Transverse colon (tissue), 4 donors: Measurements from ENCODE around the gene SLC38A3. TPM values are rescaled to one million over a fixed set of nuclear protein-coding genes. Genes with fewer than 3 reads are reported as not detected.

Source experiments
- DNase-seq: peaks from one replicate; pipeline ENCODE4 v3.0.0-alpha.2; 2019
- H3K27ac ChIP-seq, 4 donors: fragments of 200-600 bp; sonication (generic); 2 replicates each; pipeline ENCODE4 v1.5.1; 2016 to 2018; ENCODE audit warnings: inconsistent platforms in 4 of 4
- H3K27me3 ChIP-seq: fragments of 200-600 bp; sonication (generic); 2 replicates; pipeline ENCODE4 v1.5.1; 2017; ENCODE audit warnings: inconsistent platforms
- H3K36me3 ChIP-seq, 4 donors: fragments of 200-600 bp; sonication (generic); 2 replicates each; pipeline ENCODE4 v1.5.1; 2017 to 2019; ENCODE audit warnings: inconsistent platforms in 4 of 4
- H3K4me1 ChIP-seq, 4 donors: fragments of 200-600 bp; sonication (generic); 2 replicates each; pipeline ENCODE4 v1.5.1; 2017 to 2020; ENCODE audit warnings: inconsistent platforms in 4 of 4
- H3K4me3 ChIP-seq, 4 donors: fragments of 200-600 bp; sonication (generic); 1 replicate in 1 of 4; 2 replicates in 3 of 4; pipeline versions ENCODE4 v1.5.1 to v1.6.1; 2017 to 2019; ENCODE audit warnings: inconsistent platforms in 4 of 4
- H3K9me3 ChIP-seq, 2 donors: fragments of 200-600 bp; sonication (generic); 2 replicates each; pipeline ENCODE4 v1.5.1; 2017 to 2019; ENCODE audit warnings: inconsistent platforms in 2 of 2
- EP300 ChIP-seq: sonication (generic); formaldehyde crosslinking; IDR thresholded peaks from one replicate; pipeline ENCODE4 v1.6.1; 2017; ENCODE audit warnings: antibody characterized with exemption, low read depth
- POLR2A ChIP-seq: fragments of 450-650 bp; IDR thresholded peaks from one replicate; pipeline ENCODE4 v1.6.1; 2016; ENCODE audit warnings: antibody characterized with exemption, mild to moderate bottlenecking, moderate library complexity
- POLR2AphosphoS5 ChIP-seq, 3 donors: sonication (generic); formaldehyde crosslinking; IDR thresholded peaks; one replicate each; pipeline ENCODE4 v1.6.1; 2016; ENCODE audit warnings: antibody characterized with exemption in 3 of 3
- WGBS, 2 donors: methylation state at CpG; one replicate each; pipeline ENCODE4 v1.1.5; 2018; ENCODE audit warnings: low coverage in 1 of 2; 5-methylcytosine and 5-hydroxymethylcytosine counted together
- in situ Hi-C, 4 donors: fragments of 200-750 bp; cut with MboI; loops; one replicate each; pipeline versions ENCODE4 v1.15.0 to v1.15.1; 2017; ENCODE audit warnings: low sequenced_read_pairs in 3 of 4, low pct_ligation_motif_present in 1 of 4, low pct_unique_long_range_greater_than_20kb in 1 of 4
- intact Hi-C: fragments of 100-400 bp; cut with DNase I; formaldehyde crosslinking; loops from one replicate; pipeline ENCODE4 v1.15.1; 2023; ENCODE audit warnings: low total_unique reads
- total RNA-seq, 4 donors: library from RNA; depleted of rRNA; stranded (reverse); fragments of >200 nt; gene quantifications; one replicate each; pipeline ENCODE4 v1.1.0, GENCODE V29; 2016
- TF ChIP-seq, protein P1 (sequence below), 5 experiments: fragments of 200-600 bp in 3 of 5; fragments of 450-650 bp in 2 of 5; sonication (generic) in 3 of 5; IDR thresholded peaks; 1 replicate in 2 of 5; 2 replicates in 3 of 5; pipeline ENCODE4 v1.5.1; 2016 to 2017; ENCODE audit warnings: antibody characterized with exemption in 5 of 5, inconsistent platforms in 3 of 5, mild to moderate bottlenecking in 2 of 5, moderate library complexity in 1 of 5

Gene SLC38A3
- total RNA-seq, 4 donors from 2014 or later, result not detected

- in situ Hi-C loops, result loop anchor here in 3 of 4 donors (5.0 to 10.0 kb wide), 3 partner anchors 33 to 78 kb away; no protein-coding TSS in a partner anchor
- Histone ChIP-seq H3K27me3 (peaks cover 56% of the 10 kb centered on the region), H3K36me3 (no peaks in the 10 kb centered on the region), H3K9me3 (no peaks in the 10 kb centered on the region), H3K27ac (no peak overlapping the region), H3K4me1 (peaks cover 0 to 20% (median 15%) of the 10 kb centered on the region in 4 donors), H3K4me3 (peak overlapping the region in 1 of 4 donors; percentile 2)
- peak; percentile 74 for DNase-seq
- 13% methylated on average over 67 of the region's 70 CpGs; no CpG with 5 or more reads in 1 of the 2 donors for WGBS, 2 donors
- TF ChIP-seq, protein P1, sequence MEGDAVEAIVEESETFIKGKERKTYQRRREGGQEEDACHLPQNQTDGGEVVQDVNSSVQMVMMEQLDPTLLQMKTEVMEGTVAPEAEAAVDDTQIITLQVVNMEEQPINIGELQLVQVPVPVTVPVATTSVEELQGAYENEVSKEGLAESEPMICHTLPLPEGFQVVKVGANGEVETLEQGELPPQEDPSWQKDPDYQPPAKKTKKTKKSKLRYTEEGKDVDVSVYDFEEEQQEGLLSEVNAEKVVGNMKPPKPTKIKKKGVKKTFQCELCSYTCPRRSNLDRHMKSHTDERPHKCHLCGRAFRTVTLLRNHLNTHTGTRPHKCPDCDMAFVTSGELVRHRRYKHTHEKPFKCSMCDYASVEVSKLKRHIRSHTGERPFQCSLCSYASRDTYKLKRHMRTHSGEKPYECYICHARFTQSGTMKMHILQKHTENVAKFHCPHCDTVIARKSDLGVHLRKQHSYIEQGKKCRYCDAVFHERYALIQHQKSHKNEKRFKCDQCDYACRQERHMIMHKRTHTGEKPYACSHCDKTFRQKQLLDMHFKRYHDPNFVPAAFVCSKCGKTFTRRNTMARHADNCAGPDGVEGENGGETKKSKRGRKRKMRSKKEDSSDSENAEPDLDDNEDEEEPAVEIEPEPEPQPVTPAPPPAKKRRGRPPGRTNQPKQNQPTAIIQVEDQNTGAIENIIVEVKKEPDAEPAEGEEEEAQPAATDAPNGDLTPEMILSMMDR (IDR thresholded peaks at IDR 0.05), result peak; percentile 58 to 80 (median 71)
- no peak for TF ChIP-seq EP300
- intact Hi-C loops, result loop anchor here (2.0 to 5.0 kb wide), 2 partner anchors 30 to 78 kb away; no protein-coding TSS in a partner anchor
These were observed 10.8 kb upstream of the SLC38A3 start for GRCh38 chr3:50194128-50194902.

GRCh38 chr3:50194903-50195500, 10.1 kb upstream of the SLC38A3 start:
- Histone ChIP-seq H3K36me3 (no peaks in the 10 kb centered on the region), H3K27me3 (peaks cover 63% of the 10 kb centered on the region), H3K4me3 (peak overlapping the region in 1 of 4 donors; percentile 2), H3K9me3 (no peaks in the 10 kb centered on the region), H3K4me1 (peaks cover 0 to 20% (median 15%) of the 10 kb centered on the region in 4 donors), H3K27ac (no peak overlapping the region)
- intact Hi-C loops (loop anchor here (2.0 to 5.0 kb wide), 2 partner anchors 30 to 77 kb away; no protein-coding TSS in a partner anchor), in situ Hi-C loops (loop anchor here in 3 of 4 donors (5.0 to 10.0 kb wide), 3 partner anchors 32 to 77 kb away; no protein-coding TSS in a partner anchor)
- WGBS, 2 donors, result 57 to 80% methylated on average over 1 to 14 of the region's 14 CpGs
- TF ChIP-seq, protein P1 (IDR thresholded peaks at IDR 0.05), result no peak
- TF ChIP-seq EP300 (no peak), POLR2AphosphoS5 (IDR thresholded peaks at IDR 0.05) (no peak), POLR2A (no peak)
- no peak for DNase-seq

GRCh38 chr3:50195501-50196252, 9.4 kb upstream of the SLC38A3 start:
- Histone ChIP-seq H3K9me3 (no peaks in the 10 kb centered on the region), H3K27ac (no peak overlapping the region), H3K4me1 (peaks cover 0 to 20% (median 15%) of the 10 kb centered on the region in 4 donors), H3K36me3 (no peaks in the 10 kb centered on the region), H3K27me3 (peaks cover 66% of the 10 kb centered on the region), H3K4me3 (no peak overlapping the region)
- no peak for DNase-seq
- TF ChIP-seq POLR2AphosphoS5 (IDR thresholded peaks at IDR 0.05) (no peak), POLR2A (no peak), EP300 (no peak)
- TF ChIP-seq, protein P1 (IDR thresholded peaks at IDR 0.05), result no peak
- WGBS, 2 donors, result 68% methylated on average over 4 of the region's 4 CpGs; no CpG with 5 or more reads in 1 of the 2 donors
- in situ Hi-C loops, result loop anchor here in 1 of 4 donors (10.0 kb wide), 1 partner anchor 71 kb away; no protein-coding TSS in a partner anchor
- intact Hi-C loops, result loop anchor here (2.0 kb wide), 1 partner anchor 29 kb away; no protein-coding TSS in a partner anchor
